Measurements from ENCODE around the gene EPHA5. TPM values are rescaled to one million over a fixed set of nuclear protein-coding genes. Genes with fewer than 3 reads are reported as not detected.

The EPHA5 gene
- total RNA-seq, 4 donors from 2014 or later = 0.23 to 0.58 (median 0.37) TPM

GRCh38 chr4:65341557-65341956, 328.7 kb downstream of the EPHA5 start:
- intact Hi-C loops (cut with DNase I) = no loop called here
- H3K36me3 ChIP-seq = no peaks in the 10 kb centered on the region
- H3K27ac ChIP-seq (replicated peaks in 1 of 4) = no peak overlapping the region
- H3K27me3 ChIP-seq = no peaks in the 10 kb centered on the region
- H3K9me3 ChIP-seq = no peaks in the 10 kb centered on the region
- H3K4me1 ChIP-seq = no peaks in the 10 kb centered on the region
- TF ChIP-seq, protein P1, sequence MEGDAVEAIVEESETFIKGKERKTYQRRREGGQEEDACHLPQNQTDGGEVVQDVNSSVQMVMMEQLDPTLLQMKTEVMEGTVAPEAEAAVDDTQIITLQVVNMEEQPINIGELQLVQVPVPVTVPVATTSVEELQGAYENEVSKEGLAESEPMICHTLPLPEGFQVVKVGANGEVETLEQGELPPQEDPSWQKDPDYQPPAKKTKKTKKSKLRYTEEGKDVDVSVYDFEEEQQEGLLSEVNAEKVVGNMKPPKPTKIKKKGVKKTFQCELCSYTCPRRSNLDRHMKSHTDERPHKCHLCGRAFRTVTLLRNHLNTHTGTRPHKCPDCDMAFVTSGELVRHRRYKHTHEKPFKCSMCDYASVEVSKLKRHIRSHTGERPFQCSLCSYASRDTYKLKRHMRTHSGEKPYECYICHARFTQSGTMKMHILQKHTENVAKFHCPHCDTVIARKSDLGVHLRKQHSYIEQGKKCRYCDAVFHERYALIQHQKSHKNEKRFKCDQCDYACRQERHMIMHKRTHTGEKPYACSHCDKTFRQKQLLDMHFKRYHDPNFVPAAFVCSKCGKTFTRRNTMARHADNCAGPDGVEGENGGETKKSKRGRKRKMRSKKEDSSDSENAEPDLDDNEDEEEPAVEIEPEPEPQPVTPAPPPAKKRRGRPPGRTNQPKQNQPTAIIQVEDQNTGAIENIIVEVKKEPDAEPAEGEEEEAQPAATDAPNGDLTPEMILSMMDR (IDR thresholded peaks at IDR 0.05) = no peak
- no peak for TF ChIP-seq POLR2A (IDR thresholded peaks at IDR 0.05; ENCODE audit: low read depth)
- no peak for DNase-seq (ENCODE audit: extremely low spot score)
- no peak overlapping the region for H3K4me3 ChIP-seq

DNA sequence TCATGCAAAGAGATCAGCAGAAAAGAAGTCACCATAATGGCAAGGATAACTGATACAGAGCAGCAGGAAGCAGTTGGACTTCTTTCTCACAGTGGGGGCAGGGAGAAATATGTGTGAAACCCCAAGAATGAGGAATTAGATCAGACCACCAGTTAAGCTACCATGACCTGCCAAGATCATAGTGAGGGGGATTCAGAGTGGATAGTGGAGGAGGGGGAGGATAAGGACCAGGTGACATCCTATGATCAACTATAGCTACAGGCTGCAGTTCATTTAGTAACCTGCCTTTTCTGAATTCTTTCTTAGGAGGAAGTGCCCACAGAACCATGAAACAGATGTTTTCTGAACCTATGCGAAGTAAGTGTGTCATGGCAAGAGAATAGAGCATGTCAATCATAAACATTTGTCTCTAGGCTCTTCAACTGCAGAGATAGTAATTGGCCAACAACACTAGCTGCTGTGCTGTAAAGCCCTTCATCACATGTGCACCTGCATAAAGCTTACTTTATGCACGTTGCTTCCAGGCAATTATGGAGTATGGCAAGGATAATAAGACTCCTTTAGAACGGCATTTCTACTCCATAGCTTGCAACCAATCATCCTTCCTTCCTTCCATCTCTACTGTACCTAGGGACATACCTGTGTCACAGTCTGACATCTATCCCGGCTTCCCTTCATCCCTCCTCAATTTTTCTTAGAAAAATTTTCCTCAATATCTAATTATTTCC, 329.7 kb downstream of the EPHA5 start:
- Histone ChIP-seq H3K9me3 (no peaks in the 10 kb centered on the region), H3K4me3 (no peak overlapping the region), H3K4me1 (no peaks in the 10 kb centered on the region), H3K27me3 (no peaks in the 10 kb centered on the region), H3K27ac (replicated peaks in 1 of 4) (no peak overlapping the region), H3K36me3 (no peaks in the 10 kb centered on the region)
- DNase-seq (ENCODE audit: extremely low spot score) = no peak
- intact Hi-C loops (cut with DNase I) = no loop called here
- TF ChIP-seq POLR2AphosphoS5 (IDR thresholded peaks at IDR 0.05) = no peak
- TF ChIP-seq, protein P1 (IDR thresholded peaks at IDR 0.05) = no peak
- no peak for TF ChIP-seq POLR2A (IDR thresholded peaks at IDR 0.05; ENCODE audit: low read depth)
- no peak for TF ChIP-seq EP300 (IDR thresholded peaks at IDR 0.05)
- 90% methylated on average over 4 of the region's 4 CpGs for WGBS

- intact Hi-C loops (cut with DNase I) = no loop called here
- TF ChIP-seq POLR2AphosphoS5 (IDR thresholded peaks at IDR 0.05) (no peak), POLR2A (IDR thresholded peaks at IDR 0.05; ENCODE audit: low read depth) (no peak), EP300 (IDR thresholded peaks at IDR 0.05) (no peak)
- TF ChIP-seq, protein P1 (IDR thresholded peaks at IDR 0.05) = no peak
- Histone ChIP-seq H3K4me1 (no peaks in the 10 kb centered on the region), H3K27me3 (no peaks in the 10 kb centered on the region), H3K27ac (replicated peaks in 1 of 4) (no peak overlapping the region), H3K9me3 (no peaks in the 10 kb centered on the region), H3K4me3 (no peak overlapping the region), H3K36me3 (no peaks in the 10 kb centered on the region)
- 61% methylated on average over 1 of the region's 1 CpG for WGBS
- DNase-seq (ENCODE audit: extremely low spot score) = no peak
Observed at GRCh38 chr4:65337371-65337770, 332.9 kb downstream of the EPHA5 start.

DNA sequence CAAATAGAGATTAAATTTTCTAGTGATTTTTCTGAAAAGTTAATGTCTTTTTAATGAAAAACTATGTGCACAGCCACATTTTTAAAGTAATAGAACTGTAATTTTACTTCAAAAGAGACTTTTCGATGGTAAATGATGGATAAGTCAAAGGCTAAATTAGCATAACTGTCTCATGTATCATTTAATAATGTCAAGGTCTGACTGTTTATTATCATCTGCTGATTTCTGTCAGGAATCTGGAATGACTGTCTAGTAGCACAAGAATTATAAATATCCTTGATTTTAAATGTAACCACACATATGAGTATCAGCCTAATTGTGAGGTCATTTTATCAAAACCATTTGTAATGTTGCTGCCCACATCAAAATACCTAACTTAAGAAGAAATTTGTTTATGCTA, 333.8 kb downstream of the EPHA5 start:
- H3K27ac ChIP-seq (replicated peaks in 1 of 4) = no peak overlapping the region
- WGBS = 49% methylated on average over 1 of the region's 1 CpG
- no peaks in the 10 kb centered on the region for H3K36me3 ChIP-seq
- H3K9me3 ChIP-seq = no peaks in the 10 kb centered on the region
- TF ChIP-seq POLR2A (IDR thresholded peaks at IDR 0.05; ENCODE audit: low read depth) (no peak), EP300 (IDR thresholded peaks at IDR 0.05) (no peak), POLR2AphosphoS5 (IDR thresholded peaks at IDR 0.05) (no peak)
- TF ChIP-seq, protein P1 (IDR thresholded peaks at IDR 0.05) = no peak
- no peaks in the 10 kb centered on the region for H3K4me1 ChIP-seq
- no peak overlapping the region for H3K4me3 ChIP-seq
- DNase-seq (ENCODE audit: extremely low spot score) = no peak
- intact Hi-C loops (cut with DNase I) = no loop called here
- H3K27me3 ChIP-seq = no peaks in the 10 kb centered on the region

DNA sequence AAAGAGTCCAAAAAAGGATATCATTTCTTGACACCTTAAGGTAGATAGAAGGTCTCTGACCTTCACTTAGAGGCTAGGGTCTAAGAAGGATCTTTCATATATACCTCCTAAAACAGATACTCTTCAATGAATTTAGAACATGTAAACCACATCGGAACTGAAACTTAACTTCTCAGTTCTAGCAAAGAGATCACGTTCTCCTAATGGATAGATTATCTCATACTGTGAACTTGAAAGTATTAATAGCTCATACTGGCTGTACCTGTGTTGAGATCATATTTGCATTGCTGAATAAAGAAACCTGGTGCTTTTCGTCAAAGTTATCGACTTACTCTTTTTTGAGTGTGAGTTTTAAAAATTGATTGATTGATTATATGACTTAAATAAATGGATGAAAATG, 353.8 kb downstream of the EPHA5 start:
- no peak for DNase-seq (ENCODE audit: extremely low spot score)
- TF ChIP-seq EP300 (IDR thresholded peaks at IDR 0.05) (no peak), POLR2AphosphoS5 (IDR thresholded peaks at IDR 0.05) (no peak), POLR2A (IDR thresholded peaks at IDR 0.05; ENCODE audit: low read depth) (no peak)
- TF ChIP-seq, protein P1 (IDR thresholded peaks at IDR 0.05) = no peak
- no peak overlapping the region for H3K27ac ChIP-seq (replicated peaks in 1 of 4)

More for the DNA sequence above, 353.8 kb downstream of the EPHA5 start:
- intact Hi-C loops (cut with DNase I) = no loop called here
- Histone ChIP-seq H3K9me3 (no peaks in the 10 kb centered on the region), H3K27me3 (no peaks in the 10 kb centered on the region), H3K36me3 (no peaks in the 10 kb centered on the region), H3K4me3 (no peak overlapping the region), H3K4me1 (no peaks in the 10 kb centered on the region)
- WGBS = 70% methylated on average over 4 of the region's 4 CpGs
